Measurements from ENCODE around the gene DMRTB1.

DMRTB1 gene

DNA sequence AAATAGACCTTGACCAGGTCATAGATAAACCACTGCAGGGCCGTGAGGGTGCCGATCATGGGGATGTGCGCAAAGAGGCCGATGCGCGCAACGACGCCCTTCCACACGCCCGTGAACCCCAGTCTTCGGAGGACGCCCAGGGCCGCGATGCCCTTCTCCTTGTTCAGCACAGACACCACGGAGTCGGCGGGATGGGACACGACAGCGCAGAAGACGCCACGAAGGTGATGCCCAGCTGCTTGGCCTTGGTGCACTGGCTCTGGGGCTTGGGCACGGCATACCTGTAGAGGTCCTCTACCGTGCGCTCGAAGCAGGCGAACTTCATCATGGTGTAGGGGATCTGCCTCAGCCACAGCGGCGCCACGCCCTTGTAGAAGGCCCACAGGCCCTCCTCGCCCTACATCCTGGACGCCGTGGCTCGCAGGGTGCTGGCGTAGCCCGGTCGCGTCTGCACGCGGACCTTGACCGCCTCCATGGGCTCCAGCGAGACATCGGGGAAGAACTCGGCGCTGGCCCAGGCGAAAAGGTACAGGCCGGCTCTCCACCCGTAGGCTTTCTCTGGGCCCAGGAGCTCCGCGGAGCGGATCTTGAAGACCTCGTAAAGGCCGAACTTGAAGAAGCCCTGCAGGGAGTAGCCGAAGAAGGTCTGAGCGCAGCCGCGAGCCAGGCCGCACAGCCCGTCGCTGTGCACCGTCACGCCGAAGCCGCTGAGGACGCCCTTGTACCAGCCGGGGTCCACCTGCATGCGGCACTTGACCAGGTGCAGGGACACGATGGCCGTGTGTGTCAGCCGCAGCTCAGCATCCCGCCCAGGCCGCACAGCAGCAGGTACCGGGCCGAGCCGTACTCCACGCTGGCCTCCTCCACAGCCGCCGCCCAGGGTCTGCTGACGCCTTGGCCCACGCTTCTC lies 20.5 kb upstream of the DMRTB1 start:
- DNase-seq: no peak

DNA sequence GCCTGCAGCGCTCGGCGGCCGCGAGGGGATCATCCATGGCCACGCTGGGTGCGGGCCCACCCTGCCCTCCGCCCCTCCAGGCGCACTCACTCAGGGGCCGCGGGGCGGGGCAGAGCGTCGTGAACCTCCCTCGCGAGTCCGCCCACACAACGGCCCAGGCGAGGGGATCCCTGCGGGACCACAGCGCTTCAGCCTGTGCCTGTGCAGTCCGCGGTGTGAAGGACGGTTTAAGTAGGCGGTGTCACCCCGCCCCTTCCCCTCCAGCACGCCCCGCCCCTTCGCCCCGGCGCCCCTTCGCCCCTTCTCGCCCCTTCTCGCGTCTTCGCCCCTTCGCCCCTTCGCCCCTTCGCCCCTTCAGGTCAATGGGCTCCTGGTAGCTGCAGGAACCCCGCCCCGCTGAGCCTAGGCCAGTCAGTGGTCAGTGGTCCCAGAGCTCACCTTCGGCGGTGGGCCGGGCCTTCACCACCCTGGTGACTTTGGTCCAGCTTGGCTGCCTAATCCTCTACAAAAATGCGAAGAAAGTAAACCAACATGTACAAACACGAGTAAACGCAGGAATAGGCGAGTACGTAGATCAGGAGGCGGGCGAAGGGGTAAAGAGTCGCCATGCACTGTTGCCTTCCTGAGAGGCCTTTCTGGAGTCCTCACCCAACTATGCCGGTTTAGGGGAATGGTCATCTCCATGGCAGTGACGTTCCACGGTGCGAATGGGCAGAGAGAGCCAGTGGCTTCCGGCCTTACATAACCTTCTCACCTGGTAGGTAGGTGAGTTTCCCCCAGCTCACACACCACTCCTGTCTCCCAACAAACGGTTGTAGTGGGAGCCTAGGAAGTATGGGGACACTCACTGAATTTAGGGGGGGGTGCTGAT lies 19.6 kb upstream of the DMRTB1 start:
- DNase-seq: no peak

DNA sequence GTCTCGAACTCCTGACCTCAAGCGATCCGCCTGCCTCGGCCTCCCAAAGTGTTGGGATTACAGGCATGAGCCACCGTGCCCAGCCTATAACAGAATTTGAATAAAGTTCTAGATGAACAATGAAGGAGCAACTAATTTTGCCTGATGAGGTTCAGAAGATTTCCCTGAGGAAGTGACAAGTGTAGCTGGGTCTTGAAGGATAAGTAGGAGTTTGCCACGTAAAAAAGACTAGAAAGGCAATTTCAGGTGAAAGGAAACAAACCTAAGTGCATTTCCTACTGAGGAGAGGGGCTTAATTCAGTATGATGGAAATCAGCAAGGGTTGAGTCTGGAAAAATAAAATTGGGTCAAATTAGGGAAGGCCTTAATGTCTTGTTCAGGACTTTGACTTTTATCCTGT lies 18.6 kb upstream of the DMRTB1 start:
- DNase-seq: no peak

DNA sequence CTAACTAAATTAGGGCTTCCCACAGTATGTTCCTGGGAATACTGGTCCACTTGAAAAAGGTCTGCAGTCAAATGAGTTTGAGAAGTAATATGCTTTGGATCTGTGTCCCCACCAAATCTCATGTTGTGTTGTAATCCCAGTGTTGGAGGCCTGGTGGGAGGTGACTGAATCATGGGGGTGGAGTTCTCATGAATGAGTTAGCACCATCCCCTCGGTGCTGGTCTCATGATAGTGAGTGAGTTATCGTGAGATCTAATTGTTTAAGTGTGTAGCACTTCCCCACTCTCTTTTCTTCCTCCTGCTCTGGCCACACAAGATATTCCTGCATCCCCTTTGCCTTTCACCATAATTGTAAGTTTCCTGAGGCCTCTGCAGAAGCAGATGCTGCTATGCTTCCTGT lies 16.9 kb upstream of the DMRTB1 start:
- no peak for DNase-seq

DNA sequence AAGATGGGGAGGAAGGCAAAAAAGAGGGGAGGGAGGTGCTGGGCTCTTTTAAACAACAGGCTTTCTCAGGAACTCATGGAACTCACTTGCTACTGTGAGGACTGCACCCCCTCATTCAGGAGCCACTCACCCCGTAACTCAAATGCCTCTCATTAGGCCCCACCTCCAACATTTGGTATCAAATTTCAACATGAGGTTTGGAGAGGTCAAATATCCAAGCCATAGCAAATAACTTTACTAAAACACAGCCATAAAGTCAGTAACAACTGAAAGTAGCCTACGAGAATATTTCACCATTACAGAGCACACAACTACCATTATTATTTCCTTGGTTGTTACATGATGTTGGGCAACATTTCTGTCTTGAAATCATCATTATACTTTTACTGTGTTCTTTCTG lies 13.1 kb upstream of the DMRTB1 start:
- no peak for DNase-seq

DNA sequence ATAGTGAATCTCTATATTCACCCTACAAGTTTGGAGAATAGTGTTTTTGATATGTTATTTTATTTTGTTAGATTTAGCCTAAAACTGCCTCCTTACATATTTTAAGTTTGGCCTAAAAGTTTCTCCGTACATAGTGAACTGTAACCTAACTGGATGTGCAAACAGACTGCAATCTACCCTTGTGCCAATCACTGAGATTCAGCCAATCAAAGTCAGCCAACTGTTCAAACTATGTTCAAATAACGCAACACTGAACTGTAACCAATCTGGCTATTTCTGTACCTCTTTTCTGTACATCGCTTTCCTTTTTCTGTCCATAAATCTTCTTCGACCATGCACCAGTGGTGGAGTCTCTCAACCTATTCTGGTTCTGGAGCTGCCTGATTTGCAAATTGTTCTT lies 11.8 kb upstream of the DMRTB1 start:
- no peak for DNase-seq

DNA sequence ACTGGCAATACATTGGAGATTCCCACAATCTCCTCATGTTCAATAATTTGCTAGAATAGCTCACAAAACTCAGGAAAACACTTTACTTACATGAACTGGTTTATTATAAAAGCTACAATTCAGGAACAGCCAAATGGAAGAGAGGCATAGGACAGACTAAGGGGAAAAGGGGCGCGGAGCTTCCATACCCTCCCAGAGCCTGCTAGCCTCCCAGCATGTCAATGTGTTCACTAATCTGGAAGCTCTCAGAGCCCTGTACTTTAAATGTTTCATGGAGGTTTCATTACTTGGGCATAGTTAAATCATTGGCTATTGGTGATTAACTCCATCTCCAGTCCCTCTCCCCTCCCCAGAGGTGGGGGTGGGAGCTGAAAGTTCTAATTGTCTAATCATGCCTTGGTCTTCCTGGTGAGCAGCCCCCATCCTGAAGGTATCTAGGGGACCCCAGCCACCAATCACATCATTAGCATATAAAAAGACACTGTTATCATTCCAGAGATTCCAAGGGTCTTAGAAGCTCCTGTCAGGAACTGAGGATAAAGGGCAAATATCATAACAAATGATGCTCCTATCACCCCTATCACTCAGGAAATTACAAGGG lies 10.9 kb upstream of the DMRTB1 start:
- no peak for DNase-seq

DNA sequence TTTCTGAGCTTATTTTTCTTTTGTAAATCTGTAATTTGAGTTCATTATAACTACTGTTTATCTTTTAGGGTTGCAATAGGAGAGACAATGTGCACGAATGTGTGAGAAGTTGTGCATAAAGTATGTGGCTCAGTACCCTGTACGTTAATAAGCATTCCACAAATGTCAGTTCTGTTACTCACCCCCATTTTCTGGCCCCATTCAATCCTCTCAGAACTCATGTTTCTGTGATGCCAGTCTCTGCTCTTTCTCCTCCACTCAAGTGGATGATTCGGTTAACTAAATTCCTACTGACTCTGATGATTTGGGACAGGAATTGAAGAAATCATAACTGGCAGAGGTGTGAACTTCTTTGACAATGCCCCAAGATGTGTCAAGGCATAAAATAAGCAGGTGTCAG lies 10.2 kb upstream of the DMRTB1 start:
- no peak for DNase-seq

DNA sequence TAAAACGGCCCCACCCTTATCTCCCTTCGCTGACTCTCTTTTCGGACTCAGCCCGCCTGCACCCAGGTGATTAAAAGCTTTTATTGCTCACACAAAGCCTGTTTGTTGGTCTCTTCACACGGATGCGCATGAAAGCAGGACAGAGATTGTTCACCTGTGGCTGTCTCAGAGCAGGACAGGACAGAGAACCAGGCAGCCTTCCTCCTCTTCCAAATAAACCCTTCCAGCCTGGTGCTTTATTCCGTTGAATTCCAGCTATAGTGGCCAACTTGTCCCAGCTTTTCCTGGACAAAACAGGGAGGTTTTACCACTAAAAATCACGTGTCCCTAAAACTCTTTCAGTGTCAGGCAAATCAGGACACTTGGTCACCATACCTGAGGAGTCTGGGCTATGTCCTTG lies 9.5 kb upstream of the DMRTB1 start:
- no peak for DNase-seq

GRCh38 chr1:53450225-53450624 lies 9.0 kb upstream of the DMRTB1 start:
- DNase-seq: no peak

- DNase-seq: no peak
Observed at GRCh38 chr1:53454019-53454418, 5.2 kb upstream of the DMRTB1 start.

GRCh38 chr1:53455364-53455991 lies 3.7 kb upstream of the DMRTB1 start:
- no peak for DNase-seq

DNA sequence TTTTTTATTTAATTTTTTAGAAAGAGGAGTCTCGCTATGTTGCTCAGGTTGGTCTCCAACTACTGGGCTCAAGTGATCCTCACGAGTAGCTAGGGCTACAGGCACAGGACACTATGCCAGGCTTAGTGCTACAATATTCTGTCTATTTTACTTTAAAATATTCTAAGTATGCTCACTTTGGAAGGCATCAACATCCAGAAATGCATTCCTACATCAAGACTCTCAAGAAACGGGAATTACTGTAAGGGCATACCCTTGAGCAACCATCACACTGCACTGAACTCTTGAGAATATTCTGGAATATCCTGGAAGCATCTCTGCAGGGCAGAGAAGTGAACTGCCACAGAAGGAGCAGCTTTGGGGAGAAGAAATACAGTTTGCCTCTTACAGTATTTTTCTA lies 565 bp upstream of the DMRTB1 start:
- DNase-seq: no peak

DNA sequence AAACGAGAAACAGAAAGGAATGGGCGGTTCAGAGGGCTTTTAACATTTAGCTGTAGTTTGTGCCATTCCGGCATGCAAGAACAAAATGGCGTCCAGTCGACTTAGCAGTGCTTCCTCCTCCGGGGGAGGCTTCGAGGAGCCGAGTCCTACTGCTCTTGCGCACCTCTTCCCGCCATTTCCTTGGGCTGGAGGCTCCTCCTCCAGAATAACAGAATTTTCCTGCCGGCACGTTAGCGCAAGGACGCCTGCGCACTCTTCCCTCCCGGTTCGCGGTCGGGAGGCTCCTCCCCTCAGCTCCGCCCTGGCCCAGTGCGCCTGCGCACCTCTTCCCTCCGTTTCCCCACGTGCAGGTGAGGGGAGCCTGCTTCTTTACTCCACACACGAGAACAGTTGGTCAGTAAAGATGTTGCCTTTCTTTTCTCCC lies 1.0 kb downstream of the DMRTB1 start:
- no peak for DNase-seq

DNA sequence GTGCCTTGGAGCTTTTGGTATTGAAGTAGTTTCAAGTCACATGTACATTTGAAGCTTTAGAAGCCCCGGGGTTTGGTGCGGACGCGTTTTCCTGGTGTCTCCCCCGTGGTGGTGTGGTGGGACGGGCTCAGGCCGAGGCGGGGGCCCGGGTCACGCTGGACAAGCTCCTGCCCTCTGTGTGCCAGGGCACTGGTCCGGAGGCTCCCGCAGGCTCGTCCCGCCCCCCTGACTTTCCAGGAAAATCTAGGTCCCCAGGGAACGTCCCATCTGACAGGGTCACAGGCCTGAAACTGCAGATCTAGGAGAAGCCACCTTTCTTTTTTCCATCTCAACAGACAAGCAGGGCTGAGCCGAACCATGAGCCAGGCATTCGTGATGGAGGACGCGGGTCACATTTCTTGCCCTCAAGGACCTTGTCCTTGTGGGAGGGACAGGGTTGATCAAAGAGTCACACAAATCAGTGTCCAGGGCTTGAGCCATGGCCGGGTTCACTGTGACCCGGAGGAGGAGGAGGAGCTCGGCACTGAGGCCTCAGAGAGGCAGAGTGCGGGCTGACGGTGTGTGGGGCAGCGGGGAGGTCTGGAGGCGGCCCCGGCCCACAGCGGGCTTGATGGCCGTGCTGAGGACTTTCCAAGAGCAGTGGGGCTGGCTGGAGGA lies 1.6 kb downstream of the DMRTB1 start:
- DNase-seq: no peak

- no peak for DNase-seq
Observed at GRCh38 chr1:53461323-53462044, 2.3 kb downstream of the DMRTB1 start.

DNA sequence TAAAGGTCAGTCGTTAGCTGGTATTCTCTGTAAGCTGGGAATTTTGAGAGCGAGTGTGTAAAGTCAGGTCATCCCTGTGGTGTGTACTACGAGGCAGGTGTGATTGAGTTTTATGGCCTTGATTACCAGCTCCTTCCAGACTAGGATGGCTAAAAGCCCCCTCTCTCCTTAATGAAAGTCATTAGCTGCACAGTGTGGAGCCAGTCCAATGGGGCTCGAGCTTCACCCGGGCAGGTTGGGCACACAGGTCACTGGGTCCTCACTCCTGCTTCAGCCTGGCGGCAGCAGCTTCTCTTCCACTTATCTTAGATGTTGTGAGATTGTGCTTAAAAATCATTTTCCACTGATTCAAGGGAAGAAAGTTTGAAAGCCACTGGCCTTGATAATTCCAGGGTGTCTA lies 3.0 kb downstream of the DMRTB1 start:
- no peak for DNase-seq

- DNase-seq: no peak
Observed at GRCh38 chr1:53462769-53463501, 3.7 kb downstream of the DMRTB1 start.

DNA sequence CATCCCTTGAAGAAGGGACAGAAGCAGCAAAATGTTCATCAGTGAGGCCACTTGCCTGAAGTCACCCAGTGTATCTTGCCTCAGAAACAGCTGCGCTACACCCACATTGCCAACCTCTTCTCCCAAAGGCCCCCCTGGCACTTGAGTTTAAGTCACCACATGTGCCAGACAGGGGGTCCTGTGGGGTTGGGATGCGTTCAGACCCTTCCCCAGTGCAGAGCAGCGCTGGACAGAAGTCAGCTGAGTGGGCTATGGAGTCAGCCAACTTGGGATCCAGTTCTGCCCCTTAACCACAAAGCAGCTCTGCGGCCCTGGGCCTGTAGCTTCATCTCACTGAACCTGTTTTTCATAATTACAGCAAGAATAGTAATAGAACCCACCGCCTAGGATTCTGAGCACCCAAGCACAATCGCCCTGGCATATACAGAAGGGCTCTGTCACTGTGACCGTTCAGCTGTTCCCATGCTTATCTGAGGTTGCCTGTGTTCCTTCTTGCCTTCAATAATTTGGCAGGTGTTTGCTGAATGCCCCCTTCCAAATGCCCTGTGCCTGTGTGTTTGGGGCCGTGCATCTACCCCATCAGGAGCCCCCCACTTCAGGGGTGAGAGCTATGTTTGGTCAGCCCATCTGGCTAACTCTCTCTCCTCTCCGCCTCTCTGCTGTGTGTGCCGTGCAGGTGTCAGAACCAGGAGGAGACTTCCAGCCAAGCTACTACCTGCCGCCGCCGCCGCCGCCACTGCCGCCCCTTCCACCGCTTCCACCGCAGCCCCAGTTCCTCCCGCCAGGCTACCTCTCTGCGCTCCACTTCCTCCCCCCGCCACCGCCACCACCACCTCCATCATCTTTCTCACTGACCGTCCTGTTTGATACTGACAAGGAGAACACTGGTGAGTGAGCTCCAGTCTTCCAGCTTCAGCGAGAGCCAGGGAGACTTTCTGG lies 5.0 kb downstream of the DMRTB1 start:
- DNase-seq: no peak

Measured in NCI-H1105 (cell line).